Measurements from ENCODE around the gene CNTN4. TPM values are rescaled to one million over a fixed set of nuclear protein-coding genes. Genes with fewer than 3 reads are reported as not detected.

CNTN4 gene
- total and polyA plus RNA-seq, 2 experiments from 2014 or later, result 5.6 to 7.9 TPM

GRCh38 chr3:2423143-2423542 lies 324.5 kb downstream of the CNTN4 start:
- Histone ChIP-seq H3K9me3 (ENCODE audit: low read depth) (no peaks in the 10 kb centered on the region), H3K4me3 (no peak overlapping the region), H3K27me3 (no peaks in the 10 kb centered on the region), H3K36me3 (no peaks in the 10 kb centered on the region), H3K27ac (no peak overlapping the region), H3K4me1 (ENCODE audit: low read depth) (no peaks in the 10 kb centered on the region)
- no peak for TF ChIP-seq CTCF (IDR thresholded peaks at IDR 0.05; ENCODE audit: low read depth, low read length)
- no peak for DNase-seq (ENCODE audit: low read depth in 1 of 2, low spot score in 1 of 2)

GRCh38 chr3:2441558-2441957 lies 342.9 kb downstream of the CNTN4 start:
- no peak for TF ChIP-seq CTCF (IDR thresholded peaks at IDR 0.05; ENCODE audit: low read depth, low read length)
- DNase-seq (ENCODE audit: low read depth in 1 of 2, low spot score in 1 of 2), result no peak
- Histone ChIP-seq H3K4me3 (no peak overlapping the region), H3K4me1 (ENCODE audit: low read depth) (peaks cover 2% of the 10 kb centered on the region), H3K9me3 (ENCODE audit: low read depth) (no peaks in the 10 kb centered on the region), H3K27me3 (no peaks in the 10 kb centered on the region), H3K27ac (no peak overlapping the region), H3K36me3 (no peaks in the 10 kb centered on the region)

GRCh38 chr3:2446146-2446545 lies 347.5 kb downstream of the CNTN4 start:
- Histone ChIP-seq H3K4me3 (no peak overlapping the region), H3K27me3 (no peaks in the 10 kb centered on the region), H3K36me3 (no peaks in the 10 kb centered on the region), H3K9me3 (ENCODE audit: low read depth) (no peaks in the 10 kb centered on the region), H3K4me1 (ENCODE audit: low read depth) (peaks cover 6% of the 10 kb centered on the region), H3K27ac (no peak overlapping the region)
- no peak for DNase-seq (ENCODE audit: low read depth in 1 of 2, low spot score in 1 of 2)
- no peak for TF ChIP-seq CTCF (IDR thresholded peaks at IDR 0.05; ENCODE audit: low read depth, low read length)

GRCh38 chr3:2452249-2452648 lies 353.6 kb downstream of the CNTN4 start:
- no peak for TF ChIP-seq CTCF (IDR thresholded peaks at IDR 0.05; ENCODE audit: low read depth, low read length)

GRCh38 chr3:2454865-2455264 lies 356.2 kb downstream of the CNTN4 start:
- Histone ChIP-seq H3K9me3 (ENCODE audit: low read depth) (no peaks in the 10 kb centered on the region), H3K27me3 (no peaks in the 10 kb centered on the region), H3K27ac (no peak overlapping the region), H3K4me1 (ENCODE audit: low read depth) (peaks cover 3% of the 10 kb centered on the region), H3K4me3 (no peak overlapping the region), H3K36me3 (no peaks in the 10 kb centered on the region)
- TF ChIP-seq CTCF (IDR thresholded peaks at IDR 0.05; ENCODE audit: low read depth, low read length), result no peak
- no peak for DNase-seq (ENCODE audit: low read depth in 1 of 2, low spot score in 1 of 2)

More at GRCh38 chr3:2452249-2452648, 353.6 kb downstream of the CNTN4 start:
- Histone ChIP-seq H3K4me1 (ENCODE audit: low read depth) (peaks cover 3% of the 10 kb centered on the region), H3K27ac (no peak overlapping the region), H3K36me3 (no peaks in the 10 kb centered on the region), H3K9me3 (ENCODE audit: low read depth) (no peaks in the 10 kb centered on the region), H3K27me3 (no peaks in the 10 kb centered on the region), H3K4me3 (no peak overlapping the region)
- DNase-seq (ENCODE audit: low read depth in 1 of 2, low spot score in 1 of 2), result no peak

- no peak for TF ChIP-seq CTCF (IDR thresholded peaks at IDR 0.05; ENCODE audit: low read depth, low read length)
These were observed 358.1 kb downstream of the CNTN4 start for GRCh38 chr3:2456788-2457187.

More at GRCh38 chr3:2456788-2457187, 358.1 kb downstream of the CNTN4 start:
- H3K36me3 ChIP-seq, result no peaks in the 10 kb centered on the region
- no peak for DNase-seq (ENCODE audit: low read depth in 1 of 2, low spot score in 1 of 2)
- H3K9me3 ChIP-seq (ENCODE audit: low read depth), result no peaks in the 10 kb centered on the region
- no peak overlapping the region for H3K4me3 ChIP-seq
- peaks cover 3% of the 10 kb centered on the region for H3K4me1 ChIP-seq (ENCODE audit: low read depth)
- H3K27me3 ChIP-seq, result no peaks in the 10 kb centered on the region
- no peak overlapping the region for H3K27ac ChIP-seq

Data from cardiac muscle cell (in vitro differentiated cells and primary cell).